Medulla oblongata (tissue), 1 donor: ENCODE measurements around the gene HEPHL1.

ENCODE experiments used
- DNase-seq: peaks from one replicate; pipeline ENCODE4 v3.0.0-alpha.2; 2015; ENCODE audit errors: extremely low spot score

The HEPHL1 gene

GRCh38 chr11:94130298-94131046 is 109.3 kb downstream of the HEPHL1 start:
- DNase-seq = peak; percentile 26

GRCh38 chr11:94131047-94131717 is 110.0 kb downstream of the HEPHL1 start:
- DNase-seq = no peak

- no peak for DNase-seq
Observed at GRCh38 chr11:94131718-94132115, 110.6 kb downstream of the HEPHL1 start.

- DNase-seq = no peak
Observed at GRCh38 chr11:94132152-94132558, 111.0 kb downstream of the HEPHL1 start.

- no peak for DNase-seq
Observed at GRCh38 chr11:94132823-94133408, 111.8 kb downstream of the HEPHL1 start.

GRCh38 chr11:94133752-94134151 is 112.6 kb downstream of the HEPHL1 start:
- DNase-seq = no peak

- peak; percentile 67 for DNase-seq
Observed at GRCh38 chr11:94134651-94135512, 113.7 kb downstream of the HEPHL1 start.

GRCh38 chr11:94139416-94139815 is 118.3 kb downstream of the HEPHL1 start:
- DNase-seq = no peak

- no peak for DNase-seq
Observed at GRCh38 chr11:94140154-94140655, 119.1 kb downstream of the HEPHL1 start.

- no peak for DNase-seq
Observed at GRCh38 chr11:94141511-94142307, 120.6 kb downstream of the HEPHL1 start.

GRCh38 chr11:94142308-94143281 is 121.4 kb downstream of the HEPHL1 start:
- peak; percentile 79 for DNase-seq

- no peak for DNase-seq
Observed at GRCh38 chr11:94144216-94144615, 123.1 kb downstream of the HEPHL1 start.

GRCh38 chr11:94144664-94145063 is 123.5 kb downstream of the HEPHL1 start:
- no peak for DNase-seq

- DNase-seq = no peak
Observed at GRCh38 chr11:94145431-94145830, 124.3 kb downstream of the HEPHL1 start.

GRCh38 chr11:94145916-94146315 is 124.8 kb downstream of the HEPHL1 start:
- DNase-seq = no peak

- no peak for DNase-seq
Observed at GRCh38 chr11:94147433-94147845, 126.3 kb downstream of the HEPHL1 start.

GRCh38 chr11:94148189-94148588 is 127.0 kb downstream of the HEPHL1 start:
- no peak for DNase-seq

- no peak for DNase-seq
Observed at GRCh38 chr11:94149431-94150017, 128.4 kb downstream of the HEPHL1 start.

- no peak for DNase-seq
Observed at GRCh38 chr11:94150056-94150455, 128.9 kb downstream of the HEPHL1 start.
